Measurements from ENCODE around the gene WASF3. TPM values are rescaled to one million over a fixed set of nuclear protein-coding genes. Genes with fewer than 3 reads are reported as not detected.

The WASF3 gene
- total and polyA plus RNA-seq, 2 experiments from 2014 or later: 9.9 to 20.7 TPM

DNA sequence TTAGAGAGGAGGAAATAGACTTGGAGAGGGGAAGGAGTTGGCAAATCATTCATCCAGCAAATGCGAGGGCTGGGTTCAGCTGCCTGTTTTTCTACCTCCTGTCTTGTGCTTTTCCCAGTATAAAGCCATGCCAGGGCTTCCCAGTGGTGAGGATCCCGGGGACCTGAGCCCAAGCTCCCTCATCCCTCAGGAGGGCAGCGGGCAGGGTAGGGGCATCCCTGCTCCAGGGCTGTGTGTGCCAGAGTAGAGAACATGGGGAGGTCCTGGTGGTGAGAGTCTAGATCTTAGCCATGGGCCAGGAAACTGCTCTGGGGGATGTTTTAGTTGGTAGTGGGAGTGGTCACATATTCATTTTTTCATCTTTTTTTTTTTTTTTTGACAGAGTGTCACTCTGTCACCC is 159.5 kb downstream of the WASF3 start:
- H3K27ac Mint-ChIP-seq: no peak overlapping the region
- H3K27ac ChIP-seq (ENCODE audit: low read depth): no peak overlapping the region
- TF ChIP-seq EZH2 (IDR thresholded peaks at IDR 0.05; ENCODE audit: low read depth, unreplicated experiment) (no peak), NANOG (IDR thresholded peaks at IDR 0.05; ENCODE audit: borderline replicate concordance) (no peak), EZH2phosphoT487 (IDR thresholded peaks at IDR 0.05; ENCODE audit: unreplicated experiment) (no peak), POLR2AphosphoS5 (IDR thresholded peaks at IDR 0.05; ENCODE audit: low read depth) (no peak), ZNF331 (CRISPR knock-in tag; IDR thresholded peaks at IDR 0.05; ENCODE audit: low read depth) (no peak), CREB1 (CRISPR knock-in tag; IDR thresholded peaks at IDR 0.05; ENCODE audit: low read depth) (no peak), ZNF114 (CRISPR knock-in tag; IDR thresholded peaks at IDR 0.05) (no peak), STAT1 (IDR thresholded peaks at IDR 0.05; ENCODE audit: unreplicated experiment) (no peak), JUNB (IDR thresholded peaks at IDR 0.05; ENCODE audit: unreplicated experiment) (no peak)
- TF ChIP-seq, protein P1, sequence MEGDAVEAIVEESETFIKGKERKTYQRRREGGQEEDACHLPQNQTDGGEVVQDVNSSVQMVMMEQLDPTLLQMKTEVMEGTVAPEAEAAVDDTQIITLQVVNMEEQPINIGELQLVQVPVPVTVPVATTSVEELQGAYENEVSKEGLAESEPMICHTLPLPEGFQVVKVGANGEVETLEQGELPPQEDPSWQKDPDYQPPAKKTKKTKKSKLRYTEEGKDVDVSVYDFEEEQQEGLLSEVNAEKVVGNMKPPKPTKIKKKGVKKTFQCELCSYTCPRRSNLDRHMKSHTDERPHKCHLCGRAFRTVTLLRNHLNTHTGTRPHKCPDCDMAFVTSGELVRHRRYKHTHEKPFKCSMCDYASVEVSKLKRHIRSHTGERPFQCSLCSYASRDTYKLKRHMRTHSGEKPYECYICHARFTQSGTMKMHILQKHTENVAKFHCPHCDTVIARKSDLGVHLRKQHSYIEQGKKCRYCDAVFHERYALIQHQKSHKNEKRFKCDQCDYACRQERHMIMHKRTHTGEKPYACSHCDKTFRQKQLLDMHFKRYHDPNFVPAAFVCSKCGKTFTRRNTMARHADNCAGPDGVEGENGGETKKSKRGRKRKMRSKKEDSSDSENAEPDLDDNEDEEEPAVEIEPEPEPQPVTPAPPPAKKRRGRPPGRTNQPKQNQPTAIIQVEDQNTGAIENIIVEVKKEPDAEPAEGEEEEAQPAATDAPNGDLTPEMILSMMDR (conservative IDR thresholded peaks at IDR 0.05; ENCODE audit: low read depth in 2 of 2): no peak
- TF ChIP-seq, protein P2, sequence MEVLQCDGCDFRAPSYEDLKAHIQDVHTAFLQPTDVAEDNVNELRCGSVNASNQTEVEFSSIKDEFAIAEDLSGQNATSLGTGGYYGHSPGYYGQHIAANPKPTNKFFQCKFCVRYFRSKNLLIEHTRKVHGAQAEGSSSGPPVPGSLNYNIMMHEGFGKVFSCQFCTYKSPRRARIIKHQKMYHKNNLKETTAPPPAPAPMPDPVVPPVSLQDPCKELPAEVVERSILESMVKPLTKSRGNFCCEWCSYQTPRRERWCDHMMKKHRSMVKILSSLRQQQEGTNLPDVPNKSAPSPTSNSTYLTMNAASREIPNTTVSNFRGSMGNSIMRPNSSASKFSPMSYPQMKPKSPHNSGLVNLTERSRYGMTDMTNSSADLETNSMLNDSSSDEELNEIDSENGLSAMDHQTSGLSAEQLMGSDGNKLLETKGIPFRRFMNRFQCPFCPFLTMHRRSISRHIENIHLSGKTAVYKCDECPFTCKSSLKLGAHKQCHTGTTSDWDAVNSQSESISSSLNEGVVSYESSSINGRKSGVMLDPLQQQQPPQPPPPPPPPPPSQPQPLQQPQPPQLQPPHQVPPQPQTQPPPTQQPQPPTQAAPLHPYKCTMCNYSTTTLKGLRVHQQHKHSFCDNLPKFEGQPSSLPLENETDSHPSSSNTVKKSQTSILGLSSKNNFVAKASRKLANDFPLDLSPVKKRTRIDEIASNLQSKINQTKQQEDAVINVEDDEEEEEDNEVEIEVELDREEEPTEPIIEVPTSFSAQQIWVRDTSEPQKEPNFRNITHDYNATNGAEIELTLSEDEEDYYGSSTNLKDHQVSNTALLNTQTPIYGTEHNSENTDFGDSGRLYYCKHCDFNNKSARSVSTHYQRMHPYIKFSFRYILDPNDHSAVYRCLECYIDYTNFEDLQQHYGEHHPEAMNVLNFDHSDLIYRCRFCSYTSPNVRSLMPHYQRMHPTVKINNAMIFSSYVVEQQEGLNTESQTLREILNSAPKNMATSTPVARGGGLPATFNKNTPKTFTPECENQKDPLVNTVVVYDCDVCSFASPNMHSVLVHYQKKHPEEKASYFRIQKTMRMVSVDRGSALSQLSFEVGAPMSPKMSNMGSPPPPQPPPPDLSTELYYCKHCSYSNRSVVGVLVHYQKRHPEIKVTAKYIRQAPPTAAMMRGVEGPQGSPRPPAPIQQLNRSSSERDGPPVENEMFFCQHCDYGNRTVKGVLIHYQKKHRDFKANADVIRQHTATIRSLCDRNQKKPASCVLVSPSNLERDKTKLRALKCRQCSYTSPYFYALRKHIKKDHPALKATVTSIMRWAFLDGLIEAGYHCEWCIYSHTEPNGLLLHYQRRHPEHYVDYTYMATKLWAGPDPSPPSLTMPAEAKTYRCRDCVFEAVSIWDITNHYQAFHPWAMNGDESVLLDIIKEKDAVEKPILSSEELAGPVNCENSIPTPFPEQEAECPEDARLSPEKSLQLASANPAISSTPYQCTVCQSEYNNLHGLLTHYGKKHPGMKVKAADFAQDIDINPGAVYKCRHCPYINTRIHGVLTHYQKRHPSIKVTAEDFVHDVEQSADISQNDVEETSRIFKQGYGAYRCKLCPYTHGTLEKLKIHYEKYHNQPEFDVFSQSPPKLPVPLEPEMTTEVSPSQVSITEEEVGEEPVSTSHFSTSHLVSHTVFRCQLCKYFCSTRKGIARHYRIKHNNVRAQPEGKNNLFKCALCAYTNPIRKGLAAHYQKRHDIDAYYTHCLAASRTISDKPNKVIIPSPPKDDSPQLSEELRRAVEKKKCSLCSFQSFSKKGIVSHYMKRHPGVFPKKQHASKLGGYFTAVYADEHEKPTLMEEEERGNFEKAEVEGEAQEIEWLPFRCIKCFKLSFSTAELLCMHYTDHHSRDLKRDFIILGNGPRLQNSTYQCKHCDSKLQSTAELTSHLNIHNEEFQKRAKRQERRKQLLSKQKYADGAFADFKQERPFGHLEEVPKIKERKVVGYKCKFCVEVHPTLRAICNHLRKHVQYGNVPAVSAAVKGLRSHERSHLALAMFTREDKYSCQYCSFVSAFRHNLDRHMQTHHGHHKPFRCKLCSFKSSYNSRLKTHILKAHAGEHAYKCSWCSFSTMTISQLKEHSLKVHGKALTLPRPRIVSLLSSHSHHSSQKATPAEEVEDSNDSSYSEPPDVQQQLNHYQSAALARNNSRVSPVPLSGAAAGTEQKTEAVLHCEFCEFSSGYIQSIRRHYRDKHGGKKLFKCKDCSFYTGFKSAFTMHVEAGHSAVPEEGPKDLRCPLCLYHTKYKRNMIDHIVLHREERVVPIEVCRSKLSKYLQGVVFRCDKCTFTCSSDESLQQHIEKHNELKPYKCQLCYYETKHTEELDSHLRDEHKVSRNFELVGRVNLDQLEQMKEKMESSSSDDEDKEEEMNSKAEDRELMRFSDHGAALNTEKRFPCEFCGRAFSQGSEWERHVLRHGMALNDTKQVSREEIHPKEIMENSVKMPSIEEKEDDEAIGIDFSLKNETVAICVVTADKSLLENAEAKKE (CRISPR knock-in tag; IDR thresholded peaks at IDR 0.05): no peak
- TF ChIP-seq, protein P3, sequence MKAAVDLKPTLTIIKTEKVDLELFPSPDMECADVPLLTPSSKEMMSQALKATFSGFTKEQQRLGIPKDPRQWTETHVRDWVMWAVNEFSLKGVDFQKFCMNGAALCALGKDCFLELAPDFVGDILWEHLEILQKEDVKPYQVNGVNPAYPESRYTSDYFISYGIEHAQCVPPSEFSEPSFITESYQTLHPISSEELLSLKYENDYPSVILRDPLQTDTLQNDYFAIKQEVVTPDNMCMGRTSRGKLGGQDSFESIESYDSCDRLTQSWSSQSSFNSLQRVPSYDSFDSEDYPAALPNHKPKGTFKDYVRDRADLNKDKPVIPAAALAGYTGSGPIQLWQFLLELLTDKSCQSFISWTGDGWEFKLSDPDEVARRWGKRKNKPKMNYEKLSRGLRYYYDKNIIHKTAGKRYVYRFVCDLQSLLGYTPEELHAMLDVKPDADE (IDR thresholded peaks at IDR 0.05): no peak
- TF ChIP-seq, protein P4, sequence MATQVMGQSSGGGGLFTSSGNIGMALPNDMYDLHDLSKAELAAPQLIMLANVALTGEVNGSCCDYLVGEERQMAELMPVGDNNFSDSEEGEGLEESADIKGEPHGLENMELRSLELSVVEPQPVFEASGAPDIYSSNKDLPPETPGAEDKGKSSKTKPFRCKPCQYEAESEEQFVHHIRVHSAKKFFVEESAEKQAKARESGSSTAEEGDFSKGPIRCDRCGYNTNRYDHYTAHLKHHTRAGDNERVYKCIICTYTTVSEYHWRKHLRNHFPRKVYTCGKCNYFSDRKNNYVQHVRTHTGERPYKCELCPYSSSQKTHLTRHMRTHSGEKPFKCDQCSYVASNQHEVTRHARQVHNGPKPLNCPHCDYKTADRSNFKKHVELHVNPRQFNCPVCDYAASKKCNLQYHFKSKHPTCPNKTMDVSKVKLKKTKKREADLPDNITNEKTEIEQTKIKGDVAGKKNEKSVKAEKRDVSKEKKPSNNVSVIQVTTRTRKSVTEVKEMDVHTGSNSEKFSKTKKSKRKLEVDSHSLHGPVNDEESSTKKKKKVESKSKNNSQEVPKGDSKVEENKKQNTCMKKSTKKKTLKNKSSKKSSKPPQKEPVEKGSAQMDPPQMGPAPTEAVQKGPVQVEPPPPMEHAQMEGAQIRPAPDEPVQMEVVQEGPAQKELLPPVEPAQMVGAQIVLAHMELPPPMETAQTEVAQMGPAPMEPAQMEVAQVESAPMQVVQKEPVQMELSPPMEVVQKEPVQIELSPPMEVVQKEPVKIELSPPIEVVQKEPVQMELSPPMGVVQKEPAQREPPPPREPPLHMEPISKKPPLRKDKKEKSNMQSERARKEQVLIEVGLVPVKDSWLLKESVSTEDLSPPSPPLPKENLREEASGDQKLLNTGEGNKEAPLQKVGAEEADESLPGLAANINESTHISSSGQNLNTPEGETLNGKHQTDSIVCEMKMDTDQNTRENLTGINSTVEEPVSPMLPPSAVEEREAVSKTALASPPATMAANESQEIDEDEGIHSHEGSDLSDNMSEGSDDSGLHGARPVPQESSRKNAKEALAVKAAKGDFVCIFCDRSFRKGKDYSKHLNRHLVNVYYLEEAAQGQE (IDR thresholded peaks at IDR 0.05; ENCODE audit: unreplicated experiment): no peak
- no peak overlapping the region for H3K4me3 Mint-ChIP-seq
- no peaks in the 10 kb centered on the region for H3K79me2 ChIP-seq (replicated peaks; ENCODE audit: insufficient read depth)
- H3K4me1 ChIP-seq (ENCODE audit: insufficient read depth): no peaks in the 10 kb centered on the region
- no peaks in the 10 kb centered on the region for H3F3A ChIP-seq (replicated peaks; ENCODE audit: low read depth)
- no peak for ATAC-seq
- H2AFZ ChIP-seq: peak overlapping the region; percentile 52; the same call in 1 of the 2 replicates
- no peaks in the 10 kb centered on the region for H3K4me1 Mint-ChIP-seq
- no peaks in the 10 kb centered on the region for H4K20me1 ChIP-seq (replicated peaks; ENCODE audit: insufficient read depth)
- no peaks in the 10 kb centered on the region for H3K9me2 ChIP-seq (ENCODE audit: insufficient read depth)
- no peaks in the 10 kb centered on the region for H3K27me3 ChIP-seq (ENCODE audit: insufficient read depth)
- H3K4me2 ChIP-seq: no peak overlapping the region
- DNase-seq (ENCODE audit: low spot score): no peak
- no peaks in the 10 kb centered on the region for H3K36me3 ChIP-seq (ENCODE audit: insufficient read depth)
- peaks cover 16% of the 10 kb centered on the region for H3K9me3 Mint-ChIP-seq
- H3K4me3 ChIP-seq: no peak overlapping the region
- peaks cover 7% of the 10 kb centered on the region for H3K36me3 Mint-ChIP-seq (ENCODE audit: low read depth)
- H3K27me3 Mint-ChIP-seq (ENCODE audit: insufficient read depth, low read depth, poor library complexity): peaks cover 5% of the 10 kb centered on the region

All from GM23338 (cell line).